Measurements from ENCODE around the gene TMEM187. TPM values are rescaled to one million over a fixed set of nuclear protein-coding genes. Genes with fewer than 3 reads are reported as not detected.

TMEM187 gene
- total and polyA plus RNA-seq, 12 donors = 4.0 to 29.2 (median 12.9) TPM

GRCh38 chrX:153956044-153956907, 16.3 kb upstream of the TMEM187 start:
- Histone ChIP-seq H3K27me3 (no peaks in the 10 kb centered on the region), H3K36me3 (replicated peaks in 1 of 2) (peaks cover 0 to 97% of the 10 kb centered on the region in 2 donors), H3K4me1 (replicated peaks in 1 of 2) (peaks cover 0 to 4% of the 10 kb centered on the region in 2 donors), H3K27ac (no peak overlapping the region), H3K9me3 (replicated peaks in 1 of 3) (no peaks in the 10 kb centered on the region), H3K4me3 (no peak overlapping the region)
- DNase-seq = no peak
- intact Hi-C loops (cut with DNase I) = loop anchor here (5.0 kb wide), 2 partner anchors 189 to 194 kb away; partner anchors contain the start of gene PLXNB3 (in 1 of the 2)
- 88 to 93% (median 89%) methylated on average over 10 to 35 of the region's 35 CpGs for WGBS, 4 donors
- no peak for TF ChIP-seq POLR2A (IDR thresholded peaks at IDR 0.05)
- no peak for TF ChIP-seq CTCF (IDR thresholded peaks at IDR 0.05)

- H3K4me3 ChIP-seq = no peak overlapping the region
- H3K4me1 ChIP-seq (replicated peaks in 1 of 2) = peaks cover 0 to 4% of the 10 kb centered on the region in 2 donors
- H3K36me3 ChIP-seq (replicated peaks in 1 of 2) = peaks cover 0 to 97% of the 10 kb centered on the region in 2 donors
- H3K9me3 ChIP-seq (replicated peaks in 1 of 3) = no peaks in the 10 kb centered on the region
- intact Hi-C loops (cut with DNase I) = loop anchor here (5.0 kb wide), 2 partner anchors 190 to 195 kb away; partner anchors contain the start of gene PLXNB3 (in 1 of the 2)
- no peak overlapping the region for H3K27ac ChIP-seq
- no peak for DNase-seq
- H3K27me3 ChIP-seq = no peaks in the 10 kb centered on the region
- no peak for TF ChIP-seq CTCF (IDR thresholded peaks at IDR 0.05)
- TF ChIP-seq POLR2A (IDR thresholded peaks at IDR 0.05) = no peak
- WGBS, 4 donors = 81 to 93% (median 88%) methylated on average over 7 to 17 of the region's 17 CpGs
Observed at GRCh38 chrX:153957224-153957623, 15.3 kb upstream of the TMEM187 start.

GRCh38 chrX:153958605-153959004, 13.9 kb upstream of the TMEM187 start:
- no peak overlapping the region for H3K27ac ChIP-seq
- no peaks in the 10 kb centered on the region for H3K4me1 ChIP-seq (replicated peaks in 1 of 2)
- WGBS, 4 donors = 76 to 94% (median 92%) methylated on average over 3 to 14 of the region's 14 CpGs; no CpG with 5 or more reads in 1 of the 4 donors
- intact Hi-C loops (cut with DNase I) = loop anchor here (5.0 kb wide), 2 partner anchors 191 to 196 kb away; partner anchors contain the start of gene PLXNB3 (in 1 of the 2)
- no peaks in the 10 kb centered on the region for H3K9me3 ChIP-seq (replicated peaks in 1 of 3)
- no peak for DNase-seq
- H3K27me3 ChIP-seq = no peaks in the 10 kb centered on the region
- H3K4me3 ChIP-seq = no peak overlapping the region
- no peak for TF ChIP-seq POLR2A (IDR thresholded peaks at IDR 0.05)
- TF ChIP-seq CTCF (IDR thresholded peaks at IDR 0.05) = no peak
- peaks cover 0 to 96% of the 10 kb centered on the region in 2 donors for H3K36me3 ChIP-seq (replicated peaks in 1 of 2)

- 89 to 96% (median 91%) methylated on average over 2 to 15 of the region's 15 CpGs for WGBS, 4 donors
- no peak overlapping the region for H3K4me3 ChIP-seq
- H3K36me3 ChIP-seq (replicated peaks in 1 of 2) = peaks cover 0 to 89% of the 10 kb centered on the region in 2 donors
- DNase-seq = no peak
- no peaks in the 10 kb centered on the region for H3K4me1 ChIP-seq (replicated peaks in 1 of 2)
- TF ChIP-seq CTCF (IDR thresholded peaks at IDR 0.05) (no peak), POLR2A (IDR thresholded peaks at IDR 0.05) (no peak)
- no peaks in the 10 kb centered on the region for H3K27me3 ChIP-seq
- H3K9me3 ChIP-seq (replicated peaks in 1 of 3) = no peaks in the 10 kb centered on the region
- H3K27ac ChIP-seq = no peak overlapping the region
- intact Hi-C loops (cut with DNase I) = loop anchor here (5.0 kb wide), 2 partner anchors 192 to 197 kb away; partner anchors contain the start of gene PLXNB3 (in 1 of the 2)
Observed at GRCh38 chrX:153959649-153960048, 12.9 kb upstream of the TMEM187 start.

Measured in adrenal gland (tissue), 12 donors.